Urinary bladder (tissue), 2 donors: Measurements from ENCODE around the gene TMEM161B. TPM values are rescaled to one million over a fixed set of nuclear protein-coding genes. Genes with fewer than 3 reads are reported as not detected.

Source experiments
- polyA plus RNA-seq: library from polyadenylated mRNA; stranded (reverse); fragments of 200-250 nt; gene quantifications from one replicate; pipeline ENCODE4 v1.2.3, GENCODE V29; 2013
- small RNA-seq: library from RNA; depleted of rRNA; stranded (forward); fragments of <200 nt; gene quantifications from one replicate; pipeline ENCODE3, GENCODE V24; 2014
- total RNA-seq: library from RNA; depleted of rRNA; stranded (reverse); fragments of >200 nt; gene quantifications from one replicate; pipeline ENCODE4 v1.2.3, GENCODE V29; 2014
- donor health status: healthy.

Gene TMEM161B
- total and polyA plus RNA-seq, 2 donors, result 7.1 to 48.9 TPM

Small RNA genes lying within 50 kb of the gene (small RNA-seq; reads per million reads assigned to genes)
- gene RNA5SP187, result not detected
